GM21717 (cell line): ENCODE measurements around the gene CHMP4A.
A peak's percentile ranks its signal among the peaks of the same experiment; 100 is the strongest.
"Not testable (repeated sequence)": the region's sequence is repeated elsewhere in the genome, so short reads cannot be mapped to it uniquely, and the experiment has no call there.

ENCODE experiments used
- ATAC-seq: cut with Tn5 transposase; IDR thresholded peaks from one replicate; pipeline ENCODE4 v1.9.1; 2021; ENCODE audit warnings: mild to moderate bottlenecking, moderate library complexity; ENCODE audit not compliant: unreplicated experiment

The CHMP4A gene

GRCh38 chr14:24226473-24226872 lies 13.2 kb upstream of the CHMP4A start:
- ATAC-seq, result no peak

GRCh38 chr14:24224618-24225071 lies 11.4 kb upstream of the CHMP4A start:
- ATAC-seq, result no peak

GRCh38 chr14:24222987-24223386 lies 9.7 kb upstream of the CHMP4A start:
- ATAC-seq, result not testable (repeated sequence)

- ATAC-seq, result no peak
Observed at GRCh38 chr14:24219521-24219920, 6.2 kb upstream of the CHMP4A start.

- ATAC-seq, result no peak
Observed at GRCh38 chr14:24219080-24219479, 5.8 kb upstream of the CHMP4A start.

- ATAC-seq, result not testable (repeated sequence)
Observed at GRCh38 chr14:24216876-24217275, 3.6 kb upstream of the CHMP4A start.

- ATAC-seq, result no peak
Observed at GRCh38 chr14:24216345-24216699, 3.0 kb upstream of the CHMP4A start.

GRCh38 chr14:24215495-24216344 lies 2.4 kb upstream of the CHMP4A start, which contains the start of gene MDP1:
MDP1 (minus strand) TSS chr14:24216066; CDS start chr14:24215955, 111 bp downstream.
- ATAC-seq, result peak; percentile 60

- no peak for ATAC-seq
Observed at GRCh38 chr14:24213866-24214662, 776 bp upstream of the CHMP4A start.

GRCh38 chr14:24211311-24211710 lies 2.0 kb downstream of the CHMP4A start:
- ATAC-seq, result no peak

- ATAC-seq, result no peak
Observed at GRCh38 chr14:24207625-24208024, 5.7 kb downstream of the CHMP4A start.

- no peak for ATAC-seq
Observed at GRCh38 chr14:24207104-24207551, 6.2 kb downstream of the CHMP4A start.

- ATAC-seq, result no peak
Observed at GRCh38 chr14:24206260-24207103, 6.8 kb downstream of the CHMP4A start.

GRCh38 chr14:24204163-24205146 lies 8.8 kb downstream of the CHMP4A start:
- no peak for ATAC-seq

GRCh38 chr14:24203249-24203886 lies 9.9 kb downstream of the CHMP4A start:
- ATAC-seq, result not testable (repeated sequence)

GRCh38 chr14:24202538-24202937 lies 10.8 kb downstream of the CHMP4A start:
- ATAC-seq, result not testable (repeated sequence)

GRCh38 chr14:24198814-24199524 lies 14.3 kb downstream of the CHMP4A start:
- no peak for ATAC-seq

GRCh38 chr14:24197056-24197450 lies 16.2 kb downstream of the CHMP4A start:
- no peak for ATAC-seq
